GM21526 (cell line): ENCODE results near the gene C19orf25.
"Not testable (repeated sequence)": the region's sequence is repeated elsewhere in the genome, so short reads cannot be mapped to it uniquely, and the experiment has no call there.

Experiments used
- ATAC-seq: cut with Tn5 transposase; IDR thresholded peaks from one replicate; pipeline ENCODE4 v1.9.1; 2021; ENCODE audit warnings: moderate library complexity; ENCODE audit not compliant: unreplicated experiment, low FRiP score

The C19orf25 gene

DNA sequence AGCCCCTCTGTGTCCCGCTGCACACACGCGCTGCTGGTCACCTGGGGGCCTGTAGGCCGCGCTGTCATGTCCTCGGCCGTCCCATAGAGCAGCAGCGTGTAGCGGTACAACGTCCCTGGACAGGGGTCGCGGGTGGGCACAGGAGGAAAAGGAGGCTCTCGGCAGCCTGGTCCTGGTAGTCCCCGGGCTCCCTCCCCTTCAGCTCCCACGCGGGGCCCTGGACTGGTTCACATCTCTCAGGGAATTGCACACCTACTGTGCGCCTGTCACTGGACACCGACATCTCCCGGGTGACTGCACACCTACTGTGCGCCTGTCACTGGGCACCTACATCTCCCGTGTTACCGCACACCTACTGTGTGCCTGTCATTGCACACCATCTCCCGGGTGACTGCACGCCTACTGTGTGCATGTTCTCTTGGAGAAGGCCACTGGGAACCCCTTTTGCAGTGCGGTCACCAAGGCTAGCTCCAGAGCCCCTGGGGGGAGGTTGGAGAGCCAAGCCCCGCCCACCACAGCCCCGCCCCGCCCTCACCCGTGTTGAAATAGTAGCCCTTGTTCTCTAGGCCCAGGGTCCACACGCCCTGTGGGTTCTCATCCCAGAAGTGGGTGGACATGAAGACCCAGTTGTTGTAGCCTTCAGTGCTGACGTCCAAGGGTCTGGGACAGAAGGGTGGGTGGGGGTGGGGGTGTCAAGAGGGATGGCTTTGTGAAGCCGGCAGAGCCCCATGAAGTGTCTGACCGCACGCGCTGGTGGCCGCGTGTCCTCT lies 3.5 kb upstream of the C19orf25 start:
- no peak for ATAC-seq

DNA sequence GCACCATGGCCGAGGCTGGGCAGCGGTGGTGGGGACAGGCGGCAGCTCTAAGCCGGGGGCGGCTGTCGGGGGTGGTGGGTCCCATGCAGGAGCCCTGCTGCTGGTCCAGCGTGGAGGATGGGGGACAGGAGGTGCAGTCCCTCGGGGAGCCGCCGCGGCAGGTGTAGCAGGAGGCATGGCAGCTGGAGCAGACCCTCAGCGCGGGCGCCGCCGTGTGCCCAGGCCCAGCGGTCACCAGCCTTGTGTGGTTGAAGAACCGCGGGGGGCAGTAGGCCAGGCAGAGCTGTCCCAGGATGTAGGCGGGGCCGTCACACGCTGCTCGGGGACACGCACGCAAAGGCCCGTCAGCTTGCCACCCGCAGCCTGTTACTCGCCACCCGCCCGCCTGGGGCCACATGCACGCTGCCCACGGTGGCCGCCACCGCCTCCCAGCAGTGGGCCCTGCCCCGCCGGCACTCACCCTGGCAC lies 2.9 kb upstream of the C19orf25 start:
- ATAC-seq: no peak

DNA sequence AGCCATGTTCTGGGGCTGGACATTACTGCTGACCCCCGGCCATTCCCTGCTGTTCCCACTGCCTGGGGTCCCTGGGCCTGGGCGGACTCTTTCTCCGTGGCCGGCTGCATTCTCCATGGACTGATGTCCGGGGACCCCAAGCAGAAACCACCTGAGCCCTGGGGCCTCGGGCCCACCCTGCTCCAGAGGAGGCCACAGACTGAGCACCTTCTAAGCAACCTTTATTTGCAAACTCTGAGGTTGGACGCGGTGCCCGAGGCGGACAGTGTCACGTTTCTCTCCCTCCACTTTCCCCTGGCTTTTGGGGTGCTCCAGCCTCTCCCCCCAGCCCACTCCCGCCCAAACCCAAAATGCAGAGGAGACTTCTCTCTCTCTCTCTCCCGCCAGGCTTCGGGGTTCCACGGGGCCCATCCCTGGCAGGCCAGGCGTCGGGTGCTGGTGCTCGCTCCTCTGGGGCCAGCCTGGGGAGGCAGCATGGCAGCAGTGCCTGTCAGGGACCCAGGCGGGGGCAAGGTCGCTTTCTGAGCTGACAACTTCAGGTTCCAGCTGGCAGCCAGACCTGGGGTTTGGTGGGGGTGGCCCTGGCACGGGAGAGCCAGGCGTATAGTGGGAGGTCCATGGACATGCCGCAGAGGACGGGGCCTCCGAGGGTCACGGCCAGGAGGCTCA lies 2.3 kb upstream of the C19orf25 start:
- no peak for ATAC-seq

GRCh38 chr19:1477056-1477455 lies 2.0 kb downstream of the C19orf25 start:
- ATAC-seq: not testable (repeated sequence)

DNA sequence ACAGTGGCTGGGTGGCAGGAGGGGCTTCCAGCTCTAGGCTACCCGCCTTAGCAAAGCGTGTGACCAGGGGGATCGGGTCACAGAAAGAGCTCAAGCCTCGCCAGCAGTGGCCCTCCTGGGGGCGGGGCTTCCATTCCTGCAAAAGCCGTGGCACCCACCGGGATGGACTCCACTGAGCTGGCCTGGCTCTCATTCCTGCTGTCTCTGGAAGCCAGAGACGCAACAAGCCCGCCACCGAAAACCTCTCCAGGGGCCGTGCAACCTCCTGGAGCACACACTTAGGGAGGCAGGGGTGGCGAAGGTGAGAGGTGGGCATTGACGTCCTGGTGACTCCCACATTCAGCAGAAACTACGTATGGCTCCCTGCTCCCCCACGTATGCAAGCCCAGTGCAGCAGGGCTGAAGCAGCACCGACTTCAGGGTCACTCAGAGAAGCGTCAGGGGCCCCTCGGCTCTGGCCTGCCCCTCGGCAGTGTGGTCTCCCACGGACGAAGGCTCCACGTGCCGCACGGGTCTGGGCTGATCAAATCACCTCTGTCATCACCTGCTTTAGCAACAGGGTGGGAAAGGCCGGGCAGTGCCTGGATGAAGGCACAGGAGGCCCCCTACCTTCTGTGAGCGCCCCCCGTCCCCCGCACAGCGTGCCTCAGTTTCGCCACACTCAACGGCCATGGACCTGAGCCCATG lies 3.1 kb downstream of the C19orf25 start:
- ATAC-seq: no peak

- ATAC-seq: no peak
Measured at GRCh38 chr19:1474765-1475351, 4.2 kb downstream of the C19orf25 start.

GRCh38 chr19:1474011-1474764 lies 4.8 kb downstream of the C19orf25 start:
- ATAC-seq: no peak

DNA sequence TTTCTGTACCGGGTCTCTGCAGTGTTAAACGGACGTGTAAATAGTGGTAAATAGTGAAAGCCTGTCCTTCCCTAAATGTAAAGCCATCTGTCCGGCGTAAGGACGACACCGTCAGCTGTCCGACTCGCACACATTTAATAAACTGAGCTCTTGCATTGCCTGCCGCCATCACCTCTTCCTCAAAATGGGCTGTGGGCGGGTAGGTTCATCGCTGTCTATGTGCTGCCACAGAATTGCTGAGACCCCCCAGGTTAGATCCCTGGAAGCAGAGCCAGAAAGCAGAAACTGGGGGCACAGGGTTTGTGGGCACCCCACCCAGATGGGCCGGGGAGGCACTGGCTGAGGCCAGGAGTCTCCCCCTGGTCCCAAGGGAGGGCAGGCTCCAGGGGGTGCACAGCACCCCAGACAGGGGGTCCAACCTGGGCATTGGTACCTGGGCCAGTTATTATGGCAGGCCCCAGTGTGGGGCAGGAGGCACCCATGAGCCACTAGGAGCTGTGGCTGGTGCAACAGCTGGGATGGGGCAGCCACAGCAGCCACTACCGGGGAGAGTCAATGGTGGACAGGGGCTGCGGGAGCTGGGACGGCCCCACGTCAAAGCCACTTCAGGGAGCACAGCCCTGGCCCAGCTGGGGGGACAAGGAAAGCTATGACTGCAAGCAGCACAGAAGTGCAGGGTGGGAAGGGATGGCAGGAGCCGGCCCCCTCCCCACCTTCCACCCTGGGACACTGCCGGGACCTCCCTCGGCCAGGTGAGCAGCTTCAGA lies 5.7 kb downstream of the C19orf25 start:
- no peak for ATAC-seq

DNA sequence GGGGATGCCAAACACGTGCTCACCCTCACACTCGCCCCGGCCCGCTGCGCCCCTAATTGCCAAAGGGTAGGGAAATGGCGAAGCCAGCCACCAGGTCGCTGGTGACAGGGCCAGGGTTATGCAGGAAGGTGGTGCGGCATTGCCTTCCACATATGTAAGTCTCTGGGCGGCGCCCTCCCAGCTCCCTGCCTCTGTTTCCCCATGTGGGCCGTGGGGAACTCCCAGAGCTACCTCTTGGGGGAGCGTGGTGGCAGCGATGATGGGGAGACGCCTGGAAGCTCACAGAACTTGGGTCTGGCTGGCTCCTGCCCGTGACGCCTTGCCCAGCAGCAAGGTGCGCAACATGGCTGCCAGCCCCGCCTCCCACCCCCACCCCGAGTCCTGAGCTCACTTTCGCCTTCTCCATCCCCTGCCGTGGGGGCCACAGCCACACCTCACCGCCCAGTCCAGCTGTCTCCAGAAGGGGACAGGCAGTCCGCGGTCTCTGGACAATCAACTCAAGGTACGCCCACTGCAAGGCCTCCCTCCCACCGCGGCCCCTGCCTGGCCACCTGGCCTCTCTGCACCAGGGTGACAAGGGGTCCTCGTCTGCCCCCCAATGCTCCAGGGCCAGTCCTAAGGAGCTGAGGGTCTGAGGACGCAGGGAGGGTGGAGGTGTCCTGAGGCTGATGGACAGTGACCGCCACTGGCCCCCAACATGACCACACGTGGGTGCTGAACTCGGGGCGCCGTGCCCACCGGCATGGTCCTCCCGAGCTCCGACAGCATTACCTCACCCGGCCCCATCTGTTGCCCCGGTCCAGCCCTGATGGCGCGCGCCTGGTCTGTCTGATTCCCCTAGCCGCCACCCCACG lies 6.6 kb downstream of the C19orf25 start:
- no peak for ATAC-seq

- ATAC-seq: no peak
Measured at GRCh38 chr19:1471515-1472160, 7.4 kb downstream of the C19orf25 start.

DNA sequence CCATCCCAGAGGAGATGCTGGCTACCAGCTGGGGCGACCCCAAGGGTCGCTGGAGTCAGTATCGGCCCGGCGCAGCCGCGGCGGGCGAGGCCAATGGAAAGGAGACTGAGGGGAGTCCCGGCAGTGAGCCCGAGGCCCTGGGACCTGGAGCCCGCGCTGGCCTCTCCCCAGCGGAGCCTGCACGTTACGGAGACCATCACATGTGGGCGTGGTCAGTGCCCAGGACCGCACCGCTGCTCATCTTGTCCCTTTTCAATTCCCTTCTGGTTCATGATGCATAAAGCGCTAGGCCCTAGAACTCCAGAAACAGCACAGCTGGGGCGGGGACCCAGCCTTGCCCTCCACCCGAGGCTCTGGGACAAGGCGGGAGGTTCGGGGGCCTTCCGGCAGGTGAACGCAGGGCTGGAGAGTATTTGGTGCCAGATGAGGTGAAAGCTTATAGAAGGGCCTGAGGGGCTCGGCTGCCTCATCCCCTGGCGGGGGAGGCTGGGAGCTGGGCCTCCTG lies 8.0 kb downstream of the C19orf25 start:
- no peak for ATAC-seq

DNA sequence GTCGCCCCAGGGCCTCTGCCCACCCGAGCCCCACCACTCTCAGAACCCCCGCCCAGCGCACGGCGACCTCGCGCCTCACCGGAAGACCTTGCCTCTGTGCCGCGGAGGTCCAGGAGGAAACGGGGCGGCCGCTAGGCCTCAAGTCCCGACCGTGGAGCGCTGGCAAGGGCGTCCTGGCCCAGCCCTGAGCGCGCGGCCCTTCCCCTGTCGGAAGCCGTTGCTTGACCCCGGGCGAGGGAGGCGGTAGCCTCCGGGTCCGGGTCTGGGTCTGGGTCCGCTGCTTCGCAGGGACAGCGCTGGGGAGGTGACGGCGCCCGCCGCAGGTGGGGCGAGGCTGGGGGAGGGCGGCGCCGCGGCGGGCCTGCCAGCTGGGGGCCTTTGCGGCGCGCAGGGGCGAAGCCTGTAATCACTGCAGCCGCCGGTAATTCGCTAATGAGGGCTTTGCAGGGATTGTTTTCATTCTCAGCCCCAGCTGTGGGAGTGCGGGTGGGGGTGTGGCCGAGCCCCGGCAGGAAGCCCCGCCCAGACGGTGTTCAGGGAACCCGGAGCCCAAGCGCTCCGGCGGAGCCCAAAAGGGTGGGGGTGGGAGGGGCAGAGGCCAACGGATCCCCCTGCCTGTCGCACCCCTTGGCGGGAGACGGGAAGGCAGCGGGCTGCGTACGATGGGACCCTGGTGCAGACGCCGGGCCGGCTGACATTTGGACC lies 8.6 kb downstream of the C19orf25 start:
- no peak for ATAC-seq

DNA sequence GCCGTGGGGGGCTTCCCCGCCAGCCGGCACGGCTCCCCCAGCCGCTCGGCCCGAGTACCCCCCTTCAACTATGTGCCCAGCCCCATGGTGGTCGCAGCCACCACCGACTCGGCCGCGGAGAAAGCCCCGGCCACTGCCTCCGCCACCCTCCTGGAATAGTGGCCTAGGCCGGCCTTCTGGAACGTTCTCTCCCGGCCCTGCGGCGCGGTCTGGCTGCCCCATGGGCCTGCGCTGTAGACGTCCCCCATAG lies 9.0 kb downstream of the C19orf25 start:
- no peak for ATAC-seq

- no peak for ATAC-seq
Measured at GRCh38 chr19:1469255-1470054, 9.6 kb downstream of the C19orf25 start.

DNA sequence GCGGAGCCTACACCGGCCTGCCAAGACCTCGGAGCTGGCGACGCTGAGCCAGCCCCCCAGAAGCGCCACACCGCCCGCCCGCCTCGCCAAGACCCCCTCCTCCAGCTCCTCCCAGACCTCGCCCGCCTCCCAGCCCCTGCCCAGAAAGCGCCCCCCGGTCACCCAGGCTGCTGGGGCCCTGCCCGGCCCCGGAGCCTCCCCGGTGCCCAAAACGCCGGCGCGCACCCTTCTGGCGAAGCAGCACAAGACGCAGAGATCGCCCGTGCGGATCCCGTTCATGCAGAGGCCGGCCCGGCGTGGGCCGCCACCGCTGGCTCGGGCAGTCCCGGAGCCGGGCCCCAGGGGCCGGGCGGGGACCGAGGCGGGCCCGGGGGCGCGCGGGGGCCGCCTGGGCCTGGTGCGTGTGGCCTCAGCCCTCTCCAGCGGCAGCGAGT lies 10.2 kb downstream of the C19orf25 start:
- no peak for ATAC-seq

DNA sequence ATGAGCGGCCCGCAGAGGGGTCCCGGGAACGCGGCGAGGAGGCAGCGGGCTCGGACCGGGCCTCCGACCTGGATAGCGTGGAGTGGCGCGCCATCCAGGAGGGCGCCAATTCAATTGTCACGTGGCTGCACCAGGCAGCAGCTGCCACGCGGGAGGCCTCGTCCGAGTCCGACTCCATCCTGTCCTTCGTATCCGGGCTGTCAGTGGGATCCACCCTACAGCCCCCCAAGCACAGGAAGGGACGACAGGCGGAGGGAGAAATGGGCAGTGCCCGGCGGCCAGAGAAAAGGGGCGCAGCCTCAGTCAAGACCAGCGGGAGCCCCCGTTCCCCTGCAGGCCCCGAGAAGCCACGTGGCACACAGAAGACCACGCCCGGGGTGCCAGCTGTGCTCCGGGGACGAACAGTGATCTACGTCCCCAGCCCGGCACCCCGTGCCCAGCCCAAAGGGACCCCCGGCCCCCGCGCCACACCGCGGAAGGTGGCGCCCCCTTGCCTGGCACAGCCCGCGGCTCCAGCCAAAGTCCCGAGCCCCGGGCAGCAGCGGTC lies 10.7 kb downstream of the C19orf25 start:
- no peak for ATAC-seq
